IMR-90 (cell line): Measurements from ENCODE around the gene LGALS1. TPM values are rescaled to one million over a fixed set of nuclear protein-coding genes. Genes with fewer than 3 reads are reported as not detected.
A peak's percentile ranks its signal among the peaks of the same experiment; 100 is the strongest.

Experiments
- ATAC-seq: fragments of 200-7000 bp; cut with Tn5 transposase; 2 replicates; pipeline ENCODE4 v1.9.1; 2020; ENCODE audit warnings: low read depth, mild to moderate bottlenecking, moderate library complexity
- BruUV-seq: library from RNA; stranded (reverse); fragments of 400-500 nt; replicated peaks from 2 replicates; lab custom pipeline; 2021; lab: Mats Ljungman, UMichigan
- CTCF ChIA-PET: fragments of 300-600 bp; formaldehyde crosslinking; extraction: SDS; loops from one replicate; lab custom pipeline; 2021; ENCODE audit warnings: antibody characterized with exemption; lab: Yijun Ruan, JAX
- POLR2A ChIA-PET: fragments of 300-600 bp; sonication (Branson Sonifier 250); formaldehyde crosslinking; loops from one replicate; lab custom pipeline; 2022; ENCODE audit warnings: antibody characterized with exemption; ENCODE audit not compliant: unreplicated experiment; lab: Charles Lee
- DNase-seq: peaks from one replicate; pipeline ENCODE4 v3.0.0; 2013
- H2AFZ ChIP-seq: replicated peaks from 2 replicates; pipeline ENCODE3; 2013; ENCODE audit warnings: low read length, mild to moderate bottlenecking; ENCODE audit not compliant: poor library complexity
- H2AK5ac ChIP-seq: 2 replicates; pipeline ENCODE4 v1.6.1; 2013; ENCODE audit warnings: low read depth, low read length, inconsistent platforms
- H2AK9ac ChIP-seq: replicated peaks from 2 replicates; pipeline ENCODE3; 2013; ENCODE audit warnings: mild to moderate bottlenecking, low read depth, low read length, moderate library complexity; ENCODE audit not compliant: poor library complexity
- H2BK120ac ChIP-seq: 2 replicates; pipeline ENCODE4 v1.6.1; 2013; ENCODE audit warnings: low read depth, low read length, inconsistent platforms
- H2BK15ac ChIP-seq: 3 replicates; pipeline ENCODE4 v1.6.1; 2013; ENCODE audit warnings: low read depth, low read length, inconsistent platforms
- H2BK20ac ChIP-seq: 2 replicates; pipeline ENCODE4 v1.6.1; 2013; ENCODE audit warnings: low read depth, mild to moderate bottlenecking, inconsistent platforms, low read length, moderate library complexity
- H2BK5ac ChIP-seq: 2 replicates; pipeline ENCODE4 v1.6.1; 2013; ENCODE audit warnings: mild to moderate bottlenecking, low read depth, low read length, inconsistent platforms; ENCODE audit not compliant: poor library complexity, severe bottlenecking
- H3K14ac ChIP-seq: replicated peaks from 2 replicates; pipeline ENCODE4 v1.6.1; 2013; ENCODE audit warnings: low read depth, low read length, inconsistent platforms
- H3K18ac ChIP-seq: 2 replicates; pipeline ENCODE4 v1.6.1; 2013; ENCODE audit warnings: low read depth, low read length, control low read depth
- H3K23ac ChIP-seq: 2 replicates; pipeline ENCODE4 v1.6.1; 2013; ENCODE audit warnings: low read depth, low read length, inconsistent platforms
- H3K27ac ChIP-seq: 2 replicates; pipeline ENCODE4 v1.5.1; 2013; ENCODE audit warnings: mild to moderate bottlenecking, control low read depth, low read length; ENCODE audit not compliant: insufficient read depth
- H3K27me3 ChIP-seq: 2 replicates; pipeline ENCODE4 v1.6.1; 2013; ENCODE audit warnings: low read length; ENCODE audit not compliant: control insufficient read depth, insufficient read depth
- H3K36me3 ChIP-seq: 2 replicates; pipeline ENCODE4 v1.6.1; 2013; ENCODE audit warnings: low read length, mixed read lengths; ENCODE audit not compliant: control insufficient read depth, insufficient read depth
- H3K4ac ChIP-seq: 2 replicates; pipeline ENCODE4 v1.6.1; 2013; ENCODE audit warnings: low read depth, low read length, inconsistent platforms
- H3K4me1 ChIP-seq: 2 replicates; pipeline ENCODE4 v1.6.1; 2013; ENCODE audit warnings: low read length, mixed read lengths; ENCODE audit not compliant: control insufficient read depth, insufficient read depth
- H3K4me2 ChIP-seq: 2 replicates; pipeline ENCODE4 v1.6.1; 2013; ENCODE audit warnings: low read depth, mild to moderate bottlenecking, control low read depth, low read length, moderate library complexity
- H3K4me3 ChIP-seq: 2 replicates; pipeline ENCODE4 v1.5.1; 2013; ENCODE audit warnings: low read depth, mild to moderate bottlenecking, control low read depth, low read length, moderate library complexity; ENCODE audit not compliant: insufficient read depth
- H3K56ac ChIP-seq: 2 replicates; pipeline ENCODE4 v1.6.1; 2013; ENCODE audit warnings: low read length, inconsistent platforms; ENCODE audit not compliant: insufficient read depth; ENCODE audit errors: extremely low read depth
- H3K79me1 ChIP-seq, 2 experiments: 2 replicates each; pipeline ENCODE4 v1.6.1; 2013; ENCODE audit warnings: low read length in 2 of 2, inconsistent platforms in 1 of 2, low read depth in 1 of 2
- H3K9ac ChIP-seq: 2 replicates; pipeline ENCODE4 v1.6.1; 2013; ENCODE audit warnings: low read depth, low read length, control low read depth
- H3K9me1 ChIP-seq: 2 replicates; pipeline ENCODE4 v1.6.1; 2013; ENCODE audit warnings: low read length, inconsistent platforms; ENCODE audit not compliant: insufficient read depth
- H3K9me3 ChIP-seq: 2 replicates; pipeline ENCODE4 v1.6.1; 2013; ENCODE audit warnings: low read length; ENCODE audit not compliant: control insufficient read depth, insufficient read depth
- H4K20me1 ChIP-seq: 2 replicates; pipeline ENCODE4 v1.6.1; 2013; ENCODE audit warnings: low read length, inconsistent platforms; ENCODE audit not compliant: insufficient read depth
- H4K5ac ChIP-seq: 2 replicates; pipeline ENCODE4 v1.6.1; 2013; ENCODE audit warnings: mild to moderate bottlenecking, low read depth, low read length, control low read depth
- H4K8ac ChIP-seq, 2 experiments: 2 replicates each; pipeline ENCODE4 v1.6.1; 2013; ENCODE audit warnings: low read depth in 2 of 2, low read length in 2 of 2, control low read depth in 1 of 2, inconsistent platforms in 1 of 2
- H4K91ac ChIP-seq: 2 replicates; pipeline ENCODE4 v1.6.1; 2013; ENCODE audit warnings: low read depth, low read length, inconsistent platforms; ENCODE audit not compliant: insufficient read depth
- FOS ChIP-seq: fragments of 150-350 bp; IDR thresholded peaks from 2 replicates; pipeline ENCODE4 v1.6.1; 2016; ENCODE audit warnings: low read depth, low read length
- SMC3 ChIP-seq: fragments of 150-350 bp; IDR thresholded peaks from 2 replicates; pipeline ENCODE4 v1.6.1; 2016; ENCODE audit warnings: low read depth, mild to moderate bottlenecking, antibody characterized with exemption, low read length, moderate library complexity
- WGBS, 2 experiments: methylation state at CpG; one replicate each; pipeline versions ENCODE4 v1.1.5 to v1.1.7; 2013; ENCODE audit warnings: missing lambda C conversion rate in 2 of 2; ENCODE audit not compliant: insufficient read length in 1 of 2; ENCODE audit errors: extremely low coverage in 2 of 2; 5-methylcytosine and 5-hydroxymethylcytosine counted together
- dilution Hi-C: fragments of 300-500 bp; cut with HindIII; formaldehyde crosslinking; loops from one replicate; pipeline ENCODE4 v1.14.3; 2018; ENCODE audit warnings: low sequenced_read_pairs; ENCODE audit not compliant: unreplicated experiment
- in situ Hi-C: fragments of 300-500 bp; cut with MboI; formaldehyde crosslinking; loops from 3 replicates; pipeline ENCODE4 v1.14.3; 2019; ENCODE audit warnings: low sequenced_read_pairs, inconsistent platforms, mixed read lengths
- intact Hi-C: fragments of 100-400 bp; cut with micrococcal nuclease; formaldehyde crosslinking; loops from 2 replicates; pipeline ENCODE4 v1.10.0; 2022
- polyA plus RNA-seq, 3 experiments: library from polyadenylated mRNA; depleted of rRNA; stranded (reverse); fragments of >200 nt; gene quantifications; 2 replicates each; pipeline ENCODE4 v1.2.3, GENCODE V29; 2012; ENCODE audit warnings: low replicate concordance in 1 of 3
- total RNA-seq: library from RNA; depleted of rRNA; stranded (reverse); fragments of >200 nt; gene quantifications from 2 replicates; pipeline ENCODE4 v1.2.3, GENCODE V29; 2012

LGALS1 gene
- total and polyA plus RNA-seq, 2 of the 4 experiments (the other 2 are of a cell fraction) = 11,896 to 15,383 TPM

- Histone ChIP-seq H3K4ac (peak overlapping the region; percentile 95), H3K27me3 (no peaks in the 10 kb centered on the region), H3K56ac (no peak overlapping the region), H2AK9ac (peak overlapping the region; percentile 99), H2BK15ac (peak overlapping the region; percentile 4; the same call in 1 of the 3 replicates), H4K20me1 (peaks cover 9% of the 10 kb centered on the region), H3K18ac (peak overlapping the region; percentile 95), H4K8ac (peak overlapping the region; percentile 71 to 91; a peak in 3 of 4 replicates), H3K23ac (peak overlapping the region; percentile 99), H3K4me3 (peak overlapping the region; percentile 95), H4K91ac (peak overlapping the region; percentile 92), H2BK5ac (peak overlapping the region; percentile 75), H3K14ac (peak overlapping the region; percentile 90), H3K9me1 (peaks cover 4% of the 10 kb centered on the region; the same call in 1 of the 2 replicates), H2AK5ac (peak overlapping the region; percentile 97), H2AFZ (peak overlapping the region; percentile 81), H3K4me1 (peaks cover 30% of the 10 kb centered on the region), H3K9me3 (no peaks in the 10 kb centered on the region), H4K5ac (peak overlapping the region; percentile 81), H3K9ac (peak overlapping the region; percentile 87), H3K36me3 (peaks cover 17% of the 10 kb centered on the region), H3K4me2 (peak overlapping the region; percentile 99), H2BK120ac (peak overlapping the region; percentile 79), H3K27ac (peak overlapping the region; percentile 66), H3K79me1 (peaks cover 0 to 74% of the 10 kb centered on the region in 2 experiments; a peak in 3 of 4 replicates), H2BK20ac (peak overlapping the region; percentile 6; the same call in 1 of the 2 replicates)
- no TSS peak for BruUV-seq
- intact Hi-C loops = loop anchor here (5.0 kb wide), 1 partner anchor 97 kb away; no protein-coding TSS in a partner anchor
- dilution Hi-C loops = no loop called here
- POLR2A ChIA-PET = interaction anchor here (0.7 to 1.4 kb wide), 2 partner anchors 37 to 41 kb away, joined by 6 to 15 read pairs; no protein-coding TSS in a partner anchor
- no peak for DNase-seq
- peak; percentile 3 for ATAC-seq
- 10% methylated on average over 4 of the region's 27 CpGs; no CpG with 5 or more reads in 1 of the 2 experiments for WGBS, 2 experiments
- in situ Hi-C loops = loop anchor here (5.0 kb wide), 1 partner anchor 152 kb away; no protein-coding TSS in a partner anchor
- TF ChIP-seq FOS (no peak), SMC3 (no peak)
- CTCF ChIA-PET = no interaction called here
These were observed 35.5 kb upstream of the LGALS1 start for GRCh38 chr22:37639771-37640590.
